OCI-LY7 (cell line): Measurements from ENCODE around the gene HAPLN1. TPM values are rescaled to one million over a fixed set of nuclear protein-coding genes. Genes with fewer than 3 reads are reported as not detected.

Source experiments
- BruUV-seq: library from RNA; stranded (reverse); fragments of 400-500 nt; replicated peaks from 2 replicates; lab custom pipeline; 2021; lab: Mats Ljungman, UMichigan
- CTCF ChIA-PET: fragments of 300-600 bp; sonication (Branson Sonifier 250); formaldehyde crosslinking; loops from one replicate; lab custom pipeline; 2022; ENCODE audit warnings: antibody characterized with exemption; ENCODE audit not compliant: unreplicated experiment; lab: Charles Lee
- POLR2A ChIA-PET: fragments of 300-600 bp; sonication (Branson Sonifier 250); formaldehyde crosslinking; loops from one replicate; lab custom pipeline; 2022; ENCODE audit warnings: antibody characterized with exemption; lab: Charles Lee
- DNase-seq: peaks from one replicate; pipeline ENCODE4 v3.0.0-alpha.2; 2015; ENCODE audit warnings: low spot score
- H2AFZ ChIP-seq: fragments of 200-600 bp; sonication (generic), shearing (Covaris generic); 2 replicates; pipeline ENCODE4 v1.6.1; 2014; ENCODE audit warnings: mild to moderate bottlenecking, antibody characterized with exemption, low read length, moderate library complexity
- H3K27ac ChIP-seq: fragments of 200-600 bp; sonication (generic); 2 replicates; pipeline ENCODE4 v1.5.1; 2014; ENCODE audit warnings: mixed run types, low read depth, mild to moderate bottlenecking, moderate library complexity, low read length, inconsistent platforms; ENCODE audit not compliant: poor library complexity, severe bottlenecking
- H3K36me3 ChIP-seq: fragments of 200-600 bp; sonication (generic); 2 replicates; pipeline ENCODE4 v1.6.1; 2014; ENCODE audit warnings: mild to moderate bottlenecking, antibody characterized with exemption, low read length, moderate library complexity, mixed read lengths; ENCODE audit not compliant: insufficient read depth
- H3K4me1 ChIP-seq: fragments of 200-600 bp; sonication (generic); 2 replicates; pipeline ENCODE4 v1.5.1; 2014; ENCODE audit warnings: mild to moderate bottlenecking, low read length; ENCODE audit not compliant: insufficient read depth, poor library complexity, severe bottlenecking
- H3K4me2 ChIP-seq: fragments of 200-600 bp; sonication (generic); 2 replicates; pipeline ENCODE4 v1.6.1; 2014; ENCODE audit warnings: mild to moderate bottlenecking, low read length
- H3K4me3 ChIP-seq: fragments of 200-600 bp; sonication (generic); 2 replicates; pipeline ENCODE4 v1.5.1; 2014; ENCODE audit warnings: mild to moderate bottlenecking, low read depth, low read length; ENCODE audit not compliant: poor library complexity, severe bottlenecking
- H3K79me2 ChIP-seq: fragments of 200-600 bp; sonication (generic); 2 replicates; pipeline ENCODE4 v1.6.1; 2016; ENCODE audit warnings: low read depth, mild to moderate bottlenecking, low read length, moderate library complexity, mixed read lengths; ENCODE audit not compliant: insufficient read depth
- H3K9me2 ChIP-seq: fragments of 200-600 bp; sonication (generic); 2 replicates; pipeline ENCODE4 v1.6.1; 2016; ENCODE audit warnings: mild to moderate bottlenecking, low read length, mixed read lengths; ENCODE audit not compliant: insufficient read depth
- H3K9me3 ChIP-seq: fragments of 200-600 bp; sonication (generic); 2 replicates; pipeline ENCODE4 v1.6.1; 2014; ENCODE audit warnings: mild to moderate bottlenecking, mixed run types, low read length, mixed read lengths
- H4K20me1 ChIP-seq: fragments of 200-600 bp; sonication (generic); 2 replicates; pipeline ENCODE4 v1.6.1; 2014; ENCODE audit warnings: mild to moderate bottlenecking, antibody characterized with exemption, low read length, moderate library complexity, mixed read lengths; ENCODE audit not compliant: insufficient read depth
- EZH2phosphoT487 ChIP-seq: fragments of 200-600 bp; sonication (generic); IDR thresholded peaks from 2 replicates; pipeline ENCODE4 v1.6.1; 2018; ENCODE audit warnings: low read depth, borderline replicate concordance, mild to moderate bottlenecking, mixed run types, antibody characterized with exemption, low read length, moderate library complexity, mixed read lengths
- intact Hi-C: fragments of 100-400 bp; cut with micrococcal nuclease; formaldehyde crosslinking; loops from one replicate; pipeline ENCODE4 v1.10.0; 2022; ENCODE audit not compliant: unreplicated experiment
- total RNA-seq, 2 experiments: library from RNA; depleted of rRNA in 1 of 2; stranded (reverse); fragments of >200 nt in 1 of 2; shearing (Covaris generic) in 1 of 2; gene quantifications; 2 replicates each; pipeline ENCODE4 v1.2.3, GENCODE V29; 2014 to 2022
- TF ChIP-seq, protein P1 (sequence below): fragments of 200-600 bp; sonication (generic); conservative IDR thresholded peaks from 2 replicates; pipeline ENCODE4 v1.5.1; 2014; ENCODE audit warnings: mild to moderate bottlenecking, antibody characterized with exemption, low read length, moderate library complexity, mixed read lengths

Gene HAPLN1
- total RNA-seq, 2 experiments from 2014 or later = not detected

DNA sequence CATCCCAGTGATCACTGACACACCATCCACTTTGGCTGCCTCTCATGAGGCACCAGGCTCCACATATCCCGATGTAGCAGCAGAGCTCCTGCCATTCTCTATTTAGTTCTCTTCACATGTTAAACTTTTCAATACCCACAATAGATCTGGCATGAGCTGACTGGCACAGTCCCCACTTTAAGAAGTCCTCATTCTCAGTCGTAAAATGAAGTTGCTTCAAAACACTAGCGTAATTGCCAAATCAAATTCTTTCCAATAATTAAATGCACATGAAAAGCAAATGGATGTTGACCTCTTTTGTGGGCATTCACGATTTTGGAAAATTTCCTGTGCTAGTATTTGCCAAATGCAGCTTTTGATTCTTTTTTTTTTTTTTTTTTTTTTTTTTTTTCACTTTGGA lies 32.4 kb downstream of the HAPLN1 start:
- no peaks in the 10 kb centered on the region for H4K20me1 ChIP-seq
- TF ChIP-seq EZH2phosphoT487 = no peak
- TF ChIP-seq, protein P1, sequence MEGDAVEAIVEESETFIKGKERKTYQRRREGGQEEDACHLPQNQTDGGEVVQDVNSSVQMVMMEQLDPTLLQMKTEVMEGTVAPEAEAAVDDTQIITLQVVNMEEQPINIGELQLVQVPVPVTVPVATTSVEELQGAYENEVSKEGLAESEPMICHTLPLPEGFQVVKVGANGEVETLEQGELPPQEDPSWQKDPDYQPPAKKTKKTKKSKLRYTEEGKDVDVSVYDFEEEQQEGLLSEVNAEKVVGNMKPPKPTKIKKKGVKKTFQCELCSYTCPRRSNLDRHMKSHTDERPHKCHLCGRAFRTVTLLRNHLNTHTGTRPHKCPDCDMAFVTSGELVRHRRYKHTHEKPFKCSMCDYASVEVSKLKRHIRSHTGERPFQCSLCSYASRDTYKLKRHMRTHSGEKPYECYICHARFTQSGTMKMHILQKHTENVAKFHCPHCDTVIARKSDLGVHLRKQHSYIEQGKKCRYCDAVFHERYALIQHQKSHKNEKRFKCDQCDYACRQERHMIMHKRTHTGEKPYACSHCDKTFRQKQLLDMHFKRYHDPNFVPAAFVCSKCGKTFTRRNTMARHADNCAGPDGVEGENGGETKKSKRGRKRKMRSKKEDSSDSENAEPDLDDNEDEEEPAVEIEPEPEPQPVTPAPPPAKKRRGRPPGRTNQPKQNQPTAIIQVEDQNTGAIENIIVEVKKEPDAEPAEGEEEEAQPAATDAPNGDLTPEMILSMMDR = no peak
- H3K4me1 ChIP-seq = no peaks in the 10 kb centered on the region
- no peaks in the 10 kb centered on the region for H3K79me2 ChIP-seq
- H3K4me3 ChIP-seq = no peak overlapping the region
- ChIA-PET POLR2A (interaction anchor here (0.7 kb wide), 1 partner anchor 306 kb away, joined by 3 read pairs; no protein-coding TSS in a partner anchor), CTCF (no interaction called here)
- DNase-seq = no peak
- H3K9me3 ChIP-seq = no peaks in the 10 kb centered on the region
- no TSS peak for BruUV-seq
- H2AFZ ChIP-seq = no peak overlapping the region
- H3K36me3 ChIP-seq = no peaks in the 10 kb centered on the region
- H3K27ac ChIP-seq = no peak overlapping the region
- no peak overlapping the region for H3K4me2 ChIP-seq
- intact Hi-C loops = no loop called here
- no peaks in the 10 kb centered on the region for H3K9me2 ChIP-seq

DNA sequence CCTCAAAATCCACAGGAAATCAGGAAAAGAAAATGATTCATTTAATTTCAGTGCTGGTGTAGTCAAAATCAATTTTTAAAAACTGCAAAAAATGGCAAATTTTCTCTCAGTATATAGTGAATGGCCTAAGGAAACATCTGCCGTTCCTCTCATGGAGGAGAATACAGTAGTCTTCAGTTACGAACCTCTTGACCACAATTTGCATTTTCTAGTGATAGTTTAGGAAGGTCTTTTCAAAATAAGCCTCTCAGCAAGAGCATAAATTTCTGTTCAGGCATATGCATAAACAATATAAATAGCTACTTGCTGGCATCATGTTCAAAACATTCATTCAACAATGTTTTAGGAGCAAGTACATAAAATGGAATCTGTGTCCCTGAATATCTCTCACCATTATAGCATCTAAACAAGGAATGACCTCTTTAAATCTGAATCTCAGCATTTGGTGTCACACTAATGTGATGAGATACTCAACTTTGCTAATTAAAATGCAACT lies 33.5 kb downstream of the HAPLN1 start:
- no peak for TF ChIP-seq EZH2phosphoT487
- TF ChIP-seq, protein P1 = no peak
- Histone ChIP-seq H3K4me1 (no peaks in the 10 kb centered on the region), H3K9me2 (no peaks in the 10 kb centered on the region), H2AFZ (no peak overlapping the region), H3K27ac (no peak overlapping the region), H3K4me3 (no peak overlapping the region), H3K9me3 (no peaks in the 10 kb centered on the region), H4K20me1 (no peaks in the 10 kb centered on the region), H3K4me2 (no peak overlapping the region), H3K36me3 (no peaks in the 10 kb centered on the region), H3K79me2 (no peaks in the 10 kb centered on the region)
- CTCF ChIA-PET = no interaction called here
- no TSS peak for BruUV-seq
- intact Hi-C loops = no loop called here
- POLR2A ChIA-PET = interaction anchor here (0.6 kb wide), 1 partner anchor 402 kb away, joined by 3 read pairs; no protein-coding TSS in a partner anchor
- DNase-seq = no peak

DNA sequence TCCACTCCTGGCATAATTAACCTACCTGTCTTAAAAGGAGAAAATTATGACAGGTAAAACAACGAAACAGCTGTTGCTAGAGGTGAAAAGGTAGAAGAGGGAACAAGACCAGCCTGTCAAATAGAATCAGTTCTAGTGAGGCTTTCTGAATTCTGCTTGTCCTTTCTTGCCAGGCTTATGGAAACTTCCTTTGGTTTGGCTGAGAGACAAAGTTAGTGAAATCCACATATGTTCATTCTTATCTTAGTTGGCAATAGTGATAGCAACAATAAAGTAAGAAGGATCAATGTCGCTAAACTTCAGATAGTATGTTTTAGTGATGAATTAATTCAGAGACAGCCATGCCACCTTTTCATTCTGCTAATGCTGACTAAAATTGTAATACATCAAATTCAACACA lies 34.4 kb downstream of the HAPLN1 start:
- Histone ChIP-seq H3K27ac (no peak overlapping the region), H3K4me2 (no peak overlapping the region), H4K20me1 (no peaks in the 10 kb centered on the region), H3K79me2 (no peaks in the 10 kb centered on the region), H3K4me1 (no peaks in the 10 kb centered on the region), H3K36me3 (no peaks in the 10 kb centered on the region), H2AFZ (no peak overlapping the region), H3K9me3 (no peaks in the 10 kb centered on the region), H3K4me3 (no peak overlapping the region), H3K9me2 (no peaks in the 10 kb centered on the region)
- TF ChIP-seq, protein P1 = no peak
- TF ChIP-seq EZH2phosphoT487 = no peak
- no peak for DNase-seq
- POLR2A ChIA-PET = interaction anchor here (0.7 kb wide), 1 partner anchor 1697 kb away, joined by 3 read pairs; no protein-coding TSS in a partner anchor
- BruUV-seq = no TSS peak
- intact Hi-C loops = no loop called here
- CTCF ChIA-PET = no interaction called here
